ENCODE data around the gene GPR37. TPM values are rescaled to one million over a fixed set of nuclear protein-coding genes. Genes with fewer than 3 reads are reported as not detected.

Gene GPR37, protein sequence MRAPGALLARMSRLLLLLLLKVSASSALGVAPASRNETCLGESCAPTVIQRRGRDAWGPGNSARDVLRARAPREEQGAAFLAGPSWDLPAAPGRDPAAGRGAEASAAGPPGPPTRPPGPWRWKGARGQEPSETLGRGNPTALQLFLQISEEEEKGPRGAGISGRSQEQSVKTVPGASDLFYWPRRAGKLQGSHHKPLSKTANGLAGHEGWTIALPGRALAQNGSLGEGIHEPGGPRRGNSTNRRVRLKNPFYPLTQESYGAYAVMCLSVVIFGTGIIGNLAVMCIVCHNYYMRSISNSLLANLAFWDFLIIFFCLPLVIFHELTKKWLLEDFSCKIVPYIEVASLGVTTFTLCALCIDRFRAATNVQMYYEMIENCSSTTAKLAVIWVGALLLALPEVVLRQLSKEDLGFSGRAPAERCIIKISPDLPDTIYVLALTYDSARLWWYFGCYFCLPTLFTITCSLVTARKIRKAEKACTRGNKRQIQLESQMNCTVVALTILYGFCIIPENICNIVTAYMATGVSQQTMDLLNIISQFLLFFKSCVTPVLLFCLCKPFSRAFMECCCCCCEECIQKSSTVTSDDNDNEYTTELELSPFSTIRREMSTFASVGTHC
- not detected in 2 replicates for total RNA-seq

DNA sequence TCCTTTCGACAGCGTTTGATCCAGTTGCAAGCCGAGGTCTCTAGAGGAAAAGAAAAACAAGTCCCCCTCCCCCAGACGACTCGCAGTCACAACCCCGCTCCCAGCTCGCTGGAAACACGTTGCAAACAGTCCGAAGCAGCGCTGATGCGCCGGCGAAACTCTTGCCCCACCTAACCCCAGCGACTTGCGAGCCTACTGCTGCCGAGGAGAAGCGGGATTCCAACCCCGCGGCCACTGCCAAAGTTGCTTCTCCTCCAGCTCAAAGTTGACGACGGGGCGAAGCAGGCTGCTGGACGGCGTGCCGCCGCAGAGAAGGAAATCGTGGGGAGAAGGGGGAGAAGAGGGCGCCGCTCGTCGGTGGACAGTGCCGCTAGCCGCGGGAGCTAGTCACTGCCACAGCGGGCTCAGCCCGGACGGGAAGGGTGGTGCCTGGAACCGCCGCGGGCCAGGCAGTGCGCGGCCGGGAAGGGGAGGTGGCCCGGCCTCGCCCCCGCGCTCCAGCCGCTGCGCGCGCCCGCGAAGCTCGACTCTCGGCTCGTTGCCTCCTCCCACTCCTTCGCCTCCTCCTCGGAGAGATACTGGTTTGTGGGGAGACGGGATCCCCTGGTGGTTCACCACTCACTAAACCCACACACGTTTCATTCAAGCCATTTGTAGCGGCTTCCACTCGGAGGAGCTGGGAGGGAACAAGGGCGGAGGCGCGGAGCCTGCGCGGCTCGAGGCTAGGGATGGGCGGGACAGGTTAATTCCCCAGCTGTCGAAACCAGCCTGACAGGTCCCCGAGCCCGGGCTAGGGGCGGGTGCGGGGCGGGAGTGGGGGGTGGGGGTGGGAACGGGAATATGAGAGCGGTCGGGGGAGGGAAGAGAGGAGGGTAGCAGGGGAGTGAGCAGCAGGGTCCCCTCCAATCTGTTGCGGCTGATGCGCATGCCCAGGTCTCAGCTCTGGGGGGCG lies at the start of gene GPR37:
Gene GPR37 (minus strand): TSS at position 392 of the 952 bp plus-strand sequence. CDS start 816 bp downstream, outside the sequence.
- intact Hi-C loops (cut with micrococcal nuclease), result no loop called here

DNA sequence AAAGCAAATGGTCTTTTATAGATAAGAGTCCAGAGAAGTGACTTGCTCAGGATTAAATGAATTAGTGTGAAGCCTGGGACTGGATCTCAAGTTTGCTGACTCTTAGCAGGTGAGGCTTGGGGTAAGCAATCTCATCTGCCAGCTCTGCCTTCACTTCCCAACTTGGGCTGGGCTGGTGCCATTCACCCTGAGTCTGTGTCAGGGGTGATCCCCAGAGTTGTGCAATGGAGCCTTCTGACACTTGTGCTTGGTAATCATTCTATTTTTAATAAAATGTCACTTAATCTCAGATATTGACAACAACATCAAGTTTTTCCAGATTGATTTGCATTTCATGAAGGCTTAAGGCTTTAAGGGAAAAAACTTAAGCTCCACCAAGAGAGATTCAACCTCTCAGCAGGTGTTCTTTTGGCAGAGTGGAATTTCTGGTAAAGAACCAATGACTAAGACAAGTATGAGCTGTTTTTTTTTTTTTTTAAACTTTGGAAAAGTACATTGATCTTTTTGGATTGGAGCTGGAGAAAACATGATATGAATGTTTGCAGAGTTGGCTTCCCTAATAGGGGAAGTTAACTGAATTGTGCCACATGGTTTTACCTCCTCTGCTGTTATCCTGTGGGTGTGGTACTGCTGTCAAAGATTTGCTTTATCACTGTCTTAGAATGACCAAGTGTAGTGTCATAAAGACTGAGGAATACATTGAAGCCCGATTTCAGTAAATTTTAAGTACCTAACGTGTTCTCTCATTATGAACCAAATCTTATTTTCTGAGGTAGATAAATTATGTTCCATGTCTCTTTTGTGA lies 48.6 kb upstream of the GPR37 start:
- intact Hi-C loops (cut with micrococcal nuclease), result no loop called here

DNA sequence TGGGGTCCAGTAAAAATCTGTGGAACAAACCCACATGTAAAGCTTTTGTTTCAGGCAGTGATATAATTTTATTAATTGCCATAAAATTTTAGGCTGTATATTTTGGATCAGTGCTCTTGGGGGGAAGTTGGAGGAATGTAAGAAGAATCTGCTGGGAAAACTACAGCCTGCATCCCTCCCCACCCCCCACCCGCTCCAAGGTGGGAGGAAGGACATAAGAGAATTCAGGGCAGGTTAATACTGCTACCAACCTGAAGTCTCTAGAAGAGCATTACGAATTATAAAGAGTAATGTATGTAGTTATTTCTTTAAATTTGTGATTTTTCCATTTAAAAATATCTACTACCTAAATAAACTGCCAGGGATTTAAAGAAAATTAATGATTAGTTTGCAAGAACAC lies 47.2 kb upstream of the GPR37 start:
- intact Hi-C loops (cut with micrococcal nuclease), result no loop called here

DNA sequence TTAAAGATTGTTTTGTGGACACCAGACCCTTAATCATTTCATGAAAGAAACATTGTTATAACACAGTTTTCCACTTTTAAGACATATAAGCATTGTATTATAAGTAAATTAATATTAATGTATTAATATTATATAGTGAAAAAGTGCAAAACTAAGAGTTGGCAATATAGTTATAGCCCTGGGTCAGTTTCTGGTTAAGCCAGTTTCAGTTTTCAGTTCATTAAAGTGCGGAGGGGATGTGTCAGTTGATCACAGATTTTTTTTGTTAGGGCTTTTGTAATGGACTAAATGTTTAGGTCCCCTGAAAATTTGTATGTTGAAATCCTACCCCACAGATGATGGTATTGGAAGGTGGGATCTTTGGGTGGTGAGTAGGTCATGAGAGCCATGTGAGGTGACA lies 45.7 kb upstream of the GPR37 start:
- intact Hi-C loops (cut with micrococcal nuclease), result no loop called here

DNA sequence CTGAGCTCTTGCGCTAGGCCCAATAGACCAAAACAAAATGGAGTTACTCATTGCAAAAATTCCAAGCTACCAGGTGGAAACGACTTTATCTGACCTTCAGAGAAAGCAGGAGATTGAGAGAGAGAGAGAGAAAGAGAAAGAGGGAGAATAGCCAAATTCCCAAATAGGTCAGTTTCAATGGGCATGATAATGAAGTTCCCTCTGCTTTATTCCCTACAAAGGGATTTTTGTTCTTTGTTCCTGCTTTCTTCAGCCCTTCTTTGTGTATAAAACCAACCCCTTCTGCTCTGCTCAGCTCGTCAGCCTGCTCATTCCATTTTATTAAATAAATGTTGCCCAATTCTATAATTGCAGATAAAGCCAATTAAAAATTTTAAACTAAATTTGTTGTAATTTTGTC lies 45.0 kb upstream of the GPR37 start:
- intact Hi-C loops (cut with micrococcal nuclease), result no loop called here

DNA sequence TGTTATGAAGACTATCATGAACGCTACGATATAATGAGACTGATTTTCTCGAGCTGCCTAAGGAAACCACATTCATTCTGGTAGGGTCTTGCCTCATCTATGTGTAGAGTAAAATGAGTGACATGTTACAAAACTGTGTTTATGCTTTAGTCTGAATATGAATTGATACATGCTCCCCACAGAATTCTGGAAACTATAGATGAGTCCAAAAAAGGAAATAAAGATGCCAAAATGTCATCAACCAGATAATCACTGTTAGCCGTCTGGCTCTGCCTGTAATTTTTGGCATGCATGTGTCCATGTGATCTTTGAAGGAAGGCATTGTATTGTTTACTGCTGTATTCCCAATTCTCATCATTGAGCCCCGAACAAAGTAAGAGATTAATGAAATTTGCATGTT lies 42.6 kb upstream of the GPR37 start:
- intact Hi-C loops (cut with micrococcal nuclease), result no loop called here

DNA sequence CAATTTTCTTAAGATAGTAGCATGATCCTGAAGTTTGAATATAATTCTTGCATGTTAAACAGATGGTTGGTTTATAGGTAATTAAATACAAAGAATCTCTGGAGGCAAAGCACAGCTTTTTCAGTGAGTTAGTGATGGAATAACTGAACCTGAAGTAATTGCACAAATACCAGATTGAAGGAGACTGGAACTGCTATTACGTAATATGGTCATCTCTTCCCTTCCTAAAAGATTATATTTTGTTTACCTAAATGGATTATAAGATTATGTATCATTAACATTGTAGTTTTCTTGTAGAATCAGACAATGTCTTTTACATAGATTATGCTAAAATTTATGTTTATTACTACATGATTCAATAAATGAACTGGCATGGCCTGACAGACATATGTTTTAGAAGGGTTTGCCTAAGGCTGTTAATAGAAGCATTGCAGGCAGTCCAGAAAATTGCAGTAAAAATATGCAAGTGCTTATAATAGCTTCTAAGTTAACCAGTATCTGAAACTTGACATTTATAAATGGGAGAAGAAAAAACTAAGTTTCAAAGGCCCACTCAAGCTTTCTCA lies 35.8 kb upstream of the GPR37 start:
- intact Hi-C loops (cut with micrococcal nuclease), result no loop called here

DNA sequence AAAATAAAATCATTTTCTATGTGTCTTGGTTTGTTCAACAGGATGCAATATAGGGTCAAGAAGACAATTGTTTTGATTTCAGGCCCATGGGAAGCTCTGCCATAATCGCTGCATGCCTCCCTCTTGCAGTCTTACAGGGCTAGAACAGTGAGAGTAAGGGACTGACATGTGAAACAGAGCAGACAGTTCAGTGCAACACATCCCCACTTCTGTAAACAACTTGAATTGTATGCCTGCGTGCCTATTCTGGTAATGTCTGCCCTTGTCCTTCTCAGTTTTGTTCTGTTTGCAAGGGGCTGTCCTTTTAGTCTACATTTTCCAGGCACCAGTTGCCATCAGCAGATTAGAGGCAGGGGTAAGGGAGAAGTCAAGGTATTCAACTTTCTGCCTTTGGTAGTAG lies 34.8 kb upstream of the GPR37 start:
- intact Hi-C loops (cut with micrococcal nuclease), result no loop called here

DNA sequence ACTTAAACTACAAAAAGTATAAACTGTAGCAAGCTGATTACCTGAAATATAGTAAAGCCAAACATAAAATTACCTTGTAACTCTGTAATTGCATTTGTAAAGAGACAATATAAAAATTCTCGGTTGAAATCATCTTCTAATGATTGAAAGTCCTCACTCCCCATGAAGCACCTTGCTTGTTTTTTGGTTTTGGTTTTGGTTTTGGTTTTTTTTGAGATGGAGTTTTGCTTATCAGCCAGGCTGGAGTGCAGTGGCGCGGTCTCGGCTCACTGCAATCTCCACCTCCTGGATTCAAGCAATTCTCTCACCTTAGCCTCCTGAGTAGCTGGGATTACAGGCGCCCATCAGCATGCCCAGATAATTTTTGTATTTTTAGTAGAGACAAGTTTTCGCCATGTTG lies 33.9 kb upstream of the GPR37 start:
- intact Hi-C loops (cut with micrococcal nuclease), result no loop called here

DNA sequence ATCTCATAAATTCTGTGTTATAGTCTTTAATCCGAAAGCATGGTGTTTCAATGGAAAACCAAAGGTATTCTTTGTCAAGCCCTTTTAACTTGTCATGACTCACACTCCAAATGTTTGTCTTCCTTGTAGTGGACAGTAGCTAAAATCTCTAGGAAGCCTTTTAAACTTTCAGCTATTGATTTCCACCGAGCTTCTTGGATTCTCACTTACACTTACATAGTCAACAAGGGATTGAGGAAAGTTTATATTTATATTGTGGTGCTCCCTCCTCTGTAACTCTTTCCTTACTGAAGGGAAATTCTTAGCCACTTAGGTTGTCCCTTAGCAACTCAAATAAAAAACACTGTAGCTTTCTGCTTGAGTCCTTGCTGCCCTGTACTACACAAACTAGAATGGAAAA lies 31.2 kb upstream of the GPR37 start:
- intact Hi-C loops (cut with micrococcal nuclease), result no loop called here

DNA sequence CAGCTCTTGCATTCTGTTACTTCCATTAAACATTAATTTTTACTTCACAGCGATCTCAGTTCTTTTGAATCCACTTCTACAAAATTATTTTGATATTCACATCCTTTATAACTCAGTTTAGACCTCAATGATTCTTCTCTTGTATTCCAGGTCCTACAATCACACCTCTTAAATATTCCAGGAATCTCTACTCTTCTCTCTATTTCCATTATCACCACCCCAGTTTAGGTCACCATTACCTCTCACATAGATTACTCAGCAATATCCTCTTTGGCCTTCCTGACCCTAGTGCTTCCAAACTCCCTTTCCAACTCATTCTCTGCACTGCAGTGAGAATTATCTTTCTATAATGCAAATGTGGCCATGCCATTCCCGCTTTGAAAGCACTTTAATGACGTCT lies 27.1 kb upstream of the GPR37 start:
- intact Hi-C loops (cut with micrococcal nuclease), result no loop called here

DNA sequence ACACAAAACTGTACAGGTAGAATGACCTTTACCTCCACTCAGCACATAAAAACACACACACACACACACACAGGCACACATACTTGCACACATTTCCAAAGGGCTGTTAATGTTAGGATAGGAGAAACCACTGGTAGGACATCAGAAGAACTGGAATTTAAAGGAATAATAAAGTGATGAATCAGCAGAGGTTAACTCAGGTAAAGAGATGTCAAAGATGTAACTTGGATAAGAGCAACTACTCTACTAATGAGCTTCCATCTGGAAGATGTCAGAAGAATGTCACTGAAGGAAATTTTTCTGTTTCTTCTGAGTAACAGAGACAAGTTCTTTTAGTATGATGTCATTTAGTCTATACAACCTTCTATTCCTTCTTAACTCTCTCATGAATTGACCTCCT lies 26.4 kb upstream of the GPR37 start:
- intact Hi-C loops (cut with micrococcal nuclease), result no loop called here

DNA sequence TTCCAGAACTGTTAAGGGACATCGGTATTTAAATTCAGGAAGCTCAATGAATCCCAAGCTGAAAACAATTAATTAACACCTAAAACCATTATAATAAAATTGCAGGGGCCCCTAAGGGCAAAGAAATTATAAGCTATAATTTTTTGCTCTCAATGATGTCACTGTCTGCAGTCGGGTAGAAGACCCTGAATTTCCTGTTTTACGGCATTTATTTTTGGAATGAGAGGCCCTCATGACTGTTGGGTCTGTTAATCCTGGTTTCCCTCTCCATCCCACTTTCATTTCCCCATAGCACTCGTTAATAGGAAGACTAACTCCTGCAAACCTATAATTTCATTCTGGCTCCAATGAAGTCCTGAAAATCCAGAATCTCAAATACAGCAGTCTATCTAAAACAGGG lies 25.8 kb upstream of the GPR37 start:
- intact Hi-C loops (cut with micrococcal nuclease), result no loop called here

DNA sequence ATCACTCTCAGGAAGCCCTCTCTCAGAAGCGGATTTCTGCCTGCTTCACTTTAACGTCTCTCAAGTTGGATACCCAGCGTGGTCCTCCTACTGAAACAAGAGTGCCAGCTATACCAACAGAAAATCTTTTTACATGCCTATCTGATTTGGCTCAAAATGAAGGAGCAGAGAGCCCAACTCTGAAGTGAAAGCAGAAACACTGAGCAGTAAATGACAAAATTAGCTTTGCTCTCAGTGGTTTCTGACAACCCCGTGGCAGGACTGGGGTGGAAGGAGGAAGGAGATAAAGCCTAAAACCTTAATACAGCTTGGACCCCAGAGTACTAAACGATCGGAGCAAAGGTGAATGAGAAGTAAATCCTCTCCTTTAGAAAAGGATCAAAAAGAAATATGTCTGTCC lies 25.1 kb upstream of the GPR37 start:
- intact Hi-C loops (cut with micrococcal nuclease), result no loop called here

DNA sequence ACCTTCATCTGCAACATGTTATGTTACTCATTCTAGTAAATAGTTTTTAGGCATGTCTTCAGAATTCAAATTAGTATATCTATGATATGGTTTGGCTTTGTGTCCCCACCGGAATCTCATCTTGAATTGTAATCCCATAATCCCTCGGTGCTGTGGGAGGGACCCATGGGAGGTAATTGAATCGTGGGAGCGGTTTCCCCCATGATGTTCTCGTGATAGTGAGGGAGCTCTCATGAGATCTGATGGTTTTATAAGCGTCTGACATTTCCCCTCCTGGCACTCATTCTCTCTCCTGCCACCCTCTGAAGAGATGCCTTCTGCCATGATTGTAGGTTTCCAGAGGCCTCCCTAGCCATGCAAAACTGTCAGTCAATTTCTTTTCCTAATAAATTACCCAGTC lies 20.4 kb upstream of the GPR37 start:
- intact Hi-C loops (cut with micrococcal nuclease), result loop anchor here (1.0 to 10.0 kb wide), 2 partner anchors 631 to 685 kb away; no protein-coding TSS in a partner anchor

DNA sequence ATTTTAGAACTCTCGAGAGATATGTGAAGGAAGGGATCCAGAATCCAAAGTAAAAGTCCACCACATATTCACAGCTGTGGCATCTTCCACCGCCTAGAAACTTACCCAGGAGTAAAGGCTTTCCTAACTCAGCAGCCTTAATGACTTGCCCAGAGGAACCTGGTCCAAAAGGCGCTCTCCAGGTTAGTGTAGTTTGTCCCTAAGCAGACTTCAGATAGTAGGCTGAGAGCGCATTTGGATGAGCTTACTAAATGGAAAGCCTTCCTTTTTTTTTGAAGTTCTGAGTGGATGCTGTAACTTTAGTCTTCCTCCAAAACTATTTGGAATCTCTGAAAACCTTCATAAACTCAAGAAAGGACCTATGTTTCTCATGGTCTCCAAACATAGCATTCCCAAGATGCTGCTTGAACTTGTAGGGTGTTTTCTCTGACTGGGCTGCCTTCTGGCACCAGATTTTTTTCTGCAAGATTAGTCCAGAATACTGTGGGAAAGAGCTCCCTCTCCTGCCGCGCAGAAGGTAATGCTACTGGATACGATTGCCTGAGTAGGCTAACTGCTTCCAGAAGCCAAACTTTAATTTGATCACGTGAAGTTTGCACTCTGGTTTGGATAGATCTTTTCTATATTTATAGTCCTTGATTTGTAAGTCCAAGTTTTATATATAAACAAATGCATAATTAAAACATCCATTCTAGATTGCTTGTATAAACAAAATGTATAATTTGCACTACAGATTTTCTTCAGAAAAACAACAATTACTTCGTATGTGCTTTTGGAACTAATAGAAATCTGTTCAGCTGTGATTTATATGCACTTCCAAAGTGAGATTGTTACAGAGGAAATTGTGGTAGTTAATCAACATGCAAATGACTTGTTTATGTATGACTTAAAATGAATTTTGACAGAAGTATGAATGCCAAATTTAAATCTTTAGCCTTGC lies 19.6 kb upstream of the GPR37 start:
- intact Hi-C loops (cut with micrococcal nuclease), result loop anchor here (1.0 to 10.0 kb wide), 2 partner anchors 630 to 684 kb away; no protein-coding TSS in a partner anchor

DNA sequence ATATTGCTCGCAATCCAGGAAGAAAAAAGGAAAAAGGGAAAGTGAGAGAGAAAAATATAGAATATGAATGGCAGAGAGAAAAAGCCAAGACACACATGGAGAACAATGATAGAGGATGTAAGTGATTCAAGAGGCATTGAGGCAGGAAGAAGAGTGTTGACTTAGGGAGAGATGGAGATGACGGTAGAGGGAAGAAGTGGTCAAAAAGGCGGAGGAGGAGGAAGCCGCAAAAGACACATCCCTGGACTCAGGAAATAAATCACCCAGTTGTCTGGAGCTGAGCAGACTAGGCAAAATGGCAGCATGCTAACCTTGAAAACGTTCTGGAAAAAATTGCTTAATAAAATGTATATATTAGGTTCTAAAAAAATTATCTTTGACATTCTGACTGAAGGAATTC lies 17.7 kb upstream of the GPR37 start:
- intact Hi-C loops (cut with micrococcal nuclease), result loop anchor here (10.0 kb wide), 1 partner anchor 628 kb away; no protein-coding TSS in a partner anchor

DNA sequence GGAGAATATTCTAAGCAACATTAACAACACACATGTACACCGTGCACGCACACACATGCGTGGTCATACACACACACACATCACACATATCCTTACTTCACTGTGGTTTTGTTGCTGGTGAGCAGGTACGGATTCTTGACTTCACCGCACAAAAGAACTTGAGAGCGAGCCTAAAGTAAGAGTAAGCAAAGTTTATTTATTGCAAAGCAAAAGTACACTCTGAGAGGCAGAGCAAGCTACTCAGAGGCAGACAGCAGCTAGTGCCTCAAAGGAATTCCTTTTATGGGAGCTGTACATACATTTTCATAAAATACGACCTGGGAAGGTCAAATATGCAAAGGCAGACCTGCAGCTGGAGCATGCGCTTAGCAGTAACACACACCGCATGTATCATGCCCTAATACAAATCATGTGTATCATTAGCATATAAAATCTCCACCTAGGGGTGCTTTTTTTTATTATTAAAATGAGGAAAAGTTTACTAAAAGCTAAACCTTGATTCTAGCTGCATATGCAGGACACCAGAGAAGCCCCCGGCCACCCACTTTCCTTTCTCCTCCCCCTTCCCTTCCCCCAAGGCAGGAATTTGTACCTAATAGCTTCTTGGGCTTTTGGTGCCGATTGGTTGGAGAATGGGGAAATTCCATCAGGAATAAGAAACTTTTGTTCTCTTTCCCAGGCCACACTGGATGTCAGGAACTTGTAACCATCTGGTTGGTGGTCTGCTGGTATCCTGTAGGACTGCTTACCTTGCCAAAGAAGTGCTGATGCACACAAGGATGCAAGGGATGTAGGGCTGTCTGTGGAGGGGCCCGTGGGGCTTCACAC lies 16.5 kb upstream of the GPR37 start:
- intact Hi-C loops (cut with micrococcal nuclease), result loop anchor here (10.0 kb wide), 1 partner anchor 627 kb away; no protein-coding TSS in a partner anchor

All from T-helper 2 cell treated with Interferon-gamma antibody and Interleukin-4, amounts not matched to agents 100 ng/mL and 5 ng/mL, for 36 hours (primary cell).